22Rv1 (cell line): ENCODE results near the gene FAM174B.

Experiments
- CTCF ChIP-seq: fragments of 450-650 bp; IDR thresholded peaks from 2 replicates; pipeline ENCODE4 v1.5.1; 2017; ENCODE audit warnings: mild to moderate bottlenecking
- ZFX ChIP-seq: fragments of 450-650 bp; IDR thresholded peaks from 2 replicates; pipeline ENCODE4 v1.6.1; 2017; ENCODE audit warnings: antibody characterized with exemption, borderline replicate concordance

- TF ChIP-seq CTCF (no peak), ZFX (no peak)
Observed at GRCh38 chr15:92612891-92613290, 42.7 kb downstream of the FAM174B start.
